Measurements from ENCODE around the gene CLSTN2.

The CLSTN2 gene

GRCh38 chr3:140394488-140395133 lies 459.6 kb downstream of the CLSTN2 start:
- TF ChIP-seq CTCF (IDR thresholded peaks at IDR 0.05; ENCODE audit: low read depth, low read length), result no peak
- DNase-seq (ENCODE audit: extremely low read depth, low read depth), result no peak

GRCh38 chr3:140395134-140396075 lies 460.4 kb downstream of the CLSTN2 start:
- TF ChIP-seq CTCF (IDR thresholded peaks at IDR 0.05; ENCODE audit: low read depth, low read length), result no peak
- DNase-seq (ENCODE audit: extremely low read depth, low read depth), result no peak

- no peak for TF ChIP-seq CTCF (IDR thresholded peaks at IDR 0.05; ENCODE audit: low read depth, low read length)
- DNase-seq (ENCODE audit: extremely low read depth, low read depth), result no peak
Measured at GRCh38 chr3:140396110-140396509, 461.1 kb downstream of the CLSTN2 start.

GRCh38 chr3:140397847-140398246 lies 462.9 kb downstream of the CLSTN2 start:
- no peak for DNase-seq (ENCODE audit: extremely low read depth, low read depth)
- no peak for TF ChIP-seq CTCF (IDR thresholded peaks at IDR 0.05; ENCODE audit: low read depth, low read length)

GRCh38 chr3:140398387-140398786 lies 463.4 kb downstream of the CLSTN2 start:
- DNase-seq (ENCODE audit: extremely low read depth, low read depth), result no peak
- no peak for TF ChIP-seq CTCF (IDR thresholded peaks at IDR 0.05; ENCODE audit: low read depth, low read length)

GRCh38 chr3:140399871-140400270 lies 464.9 kb downstream of the CLSTN2 start:
- DNase-seq (ENCODE audit: extremely low read depth, low read depth), result no peak

More at GRCh38 chr3:140399871-140400270, 464.9 kb downstream of the CLSTN2 start:
- TF ChIP-seq CTCF (IDR thresholded peaks at IDR 0.05; ENCODE audit: low read depth, low read length), result no peak
